Measurements from ENCODE around the gene FRMD4A. TPM values are rescaled to one million over a fixed set of nuclear protein-coding genes. Genes with fewer than 3 reads are reported as not detected.

The FRMD4A gene
- total and polyA plus RNA-seq, 2 of the 4 experiments (the other 2 are of a cell fraction) = 30.3 to 68.8 TPM

- Histone ChIP-seq H3K4me1 (ENCODE audit: control insufficient read depth, insufficient read depth, low read length) (peaks cover 14% of the 10 kb centered on the region), H3K27me3 (ENCODE audit: control insufficient read depth, insufficient read depth, low read length) (no peaks in the 10 kb centered on the region), H3K79me1 (ENCODE audit: low read depth in 1 of 2, low read length in 2 of 2) (peaks cover 4 to 39% of the 10 kb centered on the region in 2 experiments; a peak in 2 of 4 replicates), H3K4me2 (ENCODE audit: low read depth, low read length) (no peak overlapping the region), H4K20me1 (ENCODE audit: insufficient read depth, low read length) (peaks cover 3% of the 10 kb centered on the region; the same call in 1 of the 2 replicates), H3K9me3 (ENCODE audit: control insufficient read depth, insufficient read depth, low read length) (no peaks in the 10 kb centered on the region), H2BK20ac (ENCODE audit: low read depth, low read length) (no peak overlapping the region), H3K23ac (ENCODE audit: low read depth, low read length) (no peak overlapping the region), H2AK9ac (replicated peaks; ENCODE audit: low read depth, low read length, poor library complexity) (no peak overlapping the region), H2AFZ (replicated peaks; ENCODE audit: low read length, poor library complexity) (no peak overlapping the region), H4K5ac (ENCODE audit: low read depth, low read length) (no peak overlapping the region), H2BK5ac (ENCODE audit: low read depth, low read length, poor library complexity, severe bottlenecking) (no peak overlapping the region), H3K56ac (ENCODE audit: extremely low read depth, insufficient read depth, low read length) (no peak overlapping the region), H2AK5ac (ENCODE audit: low read depth, low read length) (no peak overlapping the region), H3K14ac (replicated peaks; ENCODE audit: low read depth, low read length) (no peak overlapping the region), H2BK15ac (ENCODE audit: low read depth, low read length) (no peak overlapping the region), H3K36me3 (ENCODE audit: control insufficient read depth, insufficient read depth, low read length) (peaks cover 53% of the 10 kb centered on the region), H3K27ac (ENCODE audit: insufficient read depth, low read length) (no peak overlapping the region), H3K4me3 (ENCODE audit: insufficient read depth, low read depth, low read length) (no peak overlapping the region), H2BK120ac (ENCODE audit: low read depth, low read length) (no peak overlapping the region), H3K18ac (ENCODE audit: low read depth, low read length) (no peak overlapping the region), H4K91ac (ENCODE audit: insufficient read depth, low read depth, low read length) (no peak overlapping the region), H3K9ac (ENCODE audit: low read depth, low read length) (no peak overlapping the region), H3K9me1 (ENCODE audit: insufficient read depth, low read length) (no peaks in the 10 kb centered on the region; the same call in 1 of the 2 replicates), H3K4ac (ENCODE audit: low read depth, low read length) (no peak overlapping the region), H4K8ac (ENCODE audit: low read depth in 2 of 2, low read length in 2 of 2) (no peak overlapping the region)
- in situ Hi-C loops (cut with MboI; ENCODE audit: low sequenced_read_pairs) = loop anchor here (25.0 kb wide), 1 partner anchor 429 kb away; no protein-coding TSS in a partner anchor
- 83% methylated on average over 2 of the region's 10 CpGs; no CpG with 5 or more reads in 1 of the 2 experiments for WGBS, 2 experiments (ENCODE audit: extremely low coverage in 2 of 2, insufficient read length in 1 of 2)
- dilution Hi-C loops (cut with HindIII; ENCODE audit: low sequenced_read_pairs, unreplicated experiment) = no loop called here
- ATAC-seq (ENCODE audit: low read depth) = no peak
- TF ChIP-seq RAD21 (IDR thresholded peaks at IDR 0.05; ENCODE audit: low read length) (no peak), MAZ (IDR thresholded peaks at IDR 0.05; ENCODE audit: borderline replicate concordance, low read depth, low read length) (no peak), RCOR1 (IDR thresholded peaks at IDR 0.05; ENCODE audit: insufficient replicate concordance, low read length) (no peak), POLR2A (IDR thresholded peaks at IDR 0.05; ENCODE audit: low read depth, low read length) (no peak), MAFK (IDR thresholded peaks at IDR 0.05; ENCODE audit: low read depth, low read length) (no peak), SMC3 (IDR thresholded peaks at IDR 0.05; ENCODE audit: low read depth, low read length) (no peak), NFE2L2 (IDR thresholded peaks at IDR 0.05; ENCODE audit: low read depth, low read length) (no peak), FOS (IDR thresholded peaks at IDR 0.05; ENCODE audit: low read depth, low read length) (no peak)
- TF ChIP-seq, protein P1, sequence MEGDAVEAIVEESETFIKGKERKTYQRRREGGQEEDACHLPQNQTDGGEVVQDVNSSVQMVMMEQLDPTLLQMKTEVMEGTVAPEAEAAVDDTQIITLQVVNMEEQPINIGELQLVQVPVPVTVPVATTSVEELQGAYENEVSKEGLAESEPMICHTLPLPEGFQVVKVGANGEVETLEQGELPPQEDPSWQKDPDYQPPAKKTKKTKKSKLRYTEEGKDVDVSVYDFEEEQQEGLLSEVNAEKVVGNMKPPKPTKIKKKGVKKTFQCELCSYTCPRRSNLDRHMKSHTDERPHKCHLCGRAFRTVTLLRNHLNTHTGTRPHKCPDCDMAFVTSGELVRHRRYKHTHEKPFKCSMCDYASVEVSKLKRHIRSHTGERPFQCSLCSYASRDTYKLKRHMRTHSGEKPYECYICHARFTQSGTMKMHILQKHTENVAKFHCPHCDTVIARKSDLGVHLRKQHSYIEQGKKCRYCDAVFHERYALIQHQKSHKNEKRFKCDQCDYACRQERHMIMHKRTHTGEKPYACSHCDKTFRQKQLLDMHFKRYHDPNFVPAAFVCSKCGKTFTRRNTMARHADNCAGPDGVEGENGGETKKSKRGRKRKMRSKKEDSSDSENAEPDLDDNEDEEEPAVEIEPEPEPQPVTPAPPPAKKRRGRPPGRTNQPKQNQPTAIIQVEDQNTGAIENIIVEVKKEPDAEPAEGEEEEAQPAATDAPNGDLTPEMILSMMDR (conservative IDR thresholded peaks at IDR 0.05; ENCODE audit: low read depth, low read length) = no peak
- TF ChIP-seq, protein P2, sequence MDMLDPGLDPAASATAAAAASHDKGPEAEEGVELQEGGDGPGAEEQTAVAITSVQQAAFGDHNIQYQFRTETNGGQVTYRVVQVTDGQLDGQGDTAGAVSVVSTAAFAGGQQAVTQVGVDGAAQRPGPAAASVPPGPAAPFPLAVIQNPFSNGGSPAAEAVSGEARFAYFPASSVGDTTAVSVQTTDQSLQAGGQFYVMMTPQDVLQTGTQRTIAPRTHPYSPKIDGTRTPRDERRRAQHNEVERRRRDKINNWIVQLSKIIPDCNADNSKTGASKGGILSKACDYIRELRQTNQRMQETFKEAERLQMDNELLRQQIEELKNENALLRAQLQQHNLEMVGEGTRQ (IDR thresholded peaks at IDR 0.05; ENCODE audit: low read depth, low read length) = no peak
- no TSS peak for BruUV-seq (replicated peaks)
- ChIA-PET POLR2A (ENCODE audit: unreplicated experiment) (no interaction called here), CTCF (no interaction called here)
- DNase-seq = no peak
- intact Hi-C loops (cut with micrococcal nuclease) = no loop called here
Observed at GRCh38 chr10:13658264-13658663, 672.5 kb downstream of the FRMD4A start.

Measured in IMR-90 (cell line).